PC-9 (cell line): Measurements from ENCODE around the gene SHISA6.

ENCODE experiments used
- EZH2 ChIP-seq: fragments of 200-600 bp; sonication (generic); IDR thresholded peaks from 2 replicates; pipeline ENCODE4 v1.8.0; 2017; ENCODE audit warnings: antibody characterized with exemption, low read depth
- TF ChIP-seq, protein P1 (sequence below): fragments of 200-600 bp; sonication (generic); conservative IDR thresholded peaks from 2 replicates; pipeline ENCODE4 v1.6.1; 2017; ENCODE audit warnings: mixed run types, antibody characterized with exemption, mild to moderate bottlenecking, moderate library complexity

GRCh38 chr17:11267999-11268575 lies 27.1 kb downstream of the SHISA6 start:
- TF ChIP-seq, protein P1, sequence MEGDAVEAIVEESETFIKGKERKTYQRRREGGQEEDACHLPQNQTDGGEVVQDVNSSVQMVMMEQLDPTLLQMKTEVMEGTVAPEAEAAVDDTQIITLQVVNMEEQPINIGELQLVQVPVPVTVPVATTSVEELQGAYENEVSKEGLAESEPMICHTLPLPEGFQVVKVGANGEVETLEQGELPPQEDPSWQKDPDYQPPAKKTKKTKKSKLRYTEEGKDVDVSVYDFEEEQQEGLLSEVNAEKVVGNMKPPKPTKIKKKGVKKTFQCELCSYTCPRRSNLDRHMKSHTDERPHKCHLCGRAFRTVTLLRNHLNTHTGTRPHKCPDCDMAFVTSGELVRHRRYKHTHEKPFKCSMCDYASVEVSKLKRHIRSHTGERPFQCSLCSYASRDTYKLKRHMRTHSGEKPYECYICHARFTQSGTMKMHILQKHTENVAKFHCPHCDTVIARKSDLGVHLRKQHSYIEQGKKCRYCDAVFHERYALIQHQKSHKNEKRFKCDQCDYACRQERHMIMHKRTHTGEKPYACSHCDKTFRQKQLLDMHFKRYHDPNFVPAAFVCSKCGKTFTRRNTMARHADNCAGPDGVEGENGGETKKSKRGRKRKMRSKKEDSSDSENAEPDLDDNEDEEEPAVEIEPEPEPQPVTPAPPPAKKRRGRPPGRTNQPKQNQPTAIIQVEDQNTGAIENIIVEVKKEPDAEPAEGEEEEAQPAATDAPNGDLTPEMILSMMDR, result no peak
- TF ChIP-seq EZH2, result no peak
